Vagina (tissue), 2 donors: ENCODE data around the gene TMEM40. TPM values are rescaled to one million over a fixed set of nuclear protein-coding genes. Genes with fewer than 3 reads are reported as not detected.

Experiments used
- DNase-seq, 2 donors: peaks; one replicate each; pipeline ENCODE4 v3.0.0-alpha.2; 2017; ENCODE audit errors: extremely low spot score in 2 of 2
- H3K27ac ChIP-seq: fragments of 200-600 bp; sonication (generic); one replicate; pipeline ENCODE4 v1.5.1; 2019
- H3K27me3 ChIP-seq: fragments of 200-600 bp; sonication (generic); one replicate; pipeline ENCODE4 v1.5.1; 2019
- H3K36me3 ChIP-seq, 2 donors: fragments of 200-600 bp; sonication (generic); one replicate each; pipeline ENCODE4 v1.5.1; 2017 to 2019
- H3K4me1 ChIP-seq: fragments of 200-600 bp; sonication (generic); one replicate; pipeline ENCODE4 v1.5.1; 2019
- H3K4me3 ChIP-seq, 2 donors: fragments of 200-600 bp; sonication (generic); 1 replicate in 1 of 2; 2 replicates in 1 of 2; pipeline ENCODE4 v1.5.1; 2016 to 2019
- H3K9me3 ChIP-seq: fragments of 200-600 bp; sonication (generic); one replicate; pipeline ENCODE4 v1.5.1; 2019
- POLR2A ChIP-seq, 2 donors: fragments of 450-650 bp; IDR thresholded peaks; one replicate each; pipeline ENCODE4 v1.6.1; 2017; ENCODE audit warnings: antibody characterized with exemption in 2 of 2, mild to moderate bottlenecking in 2 of 2, moderate library complexity in 2 of 2
- POLR2AphosphoS5 ChIP-seq, 2 donors: sonication (generic); formaldehyde crosslinking; IDR thresholded peaks; one replicate each; pipeline ENCODE4 v1.9.0; 2017; ENCODE audit warnings: antibody characterized with exemption in 2 of 2, mild to moderate bottlenecking in 2 of 2, low read depth in 1 of 2; ENCODE audit not compliant: insufficient read depth in 1 of 2
- intact Hi-C: fragments of 100-400 bp; cut with DNase I; formaldehyde crosslinking; loops from one replicate; pipeline ENCODE4 v1.15.1; 2023
- total RNA-seq: library from RNA; depleted of rRNA; stranded (reverse); fragments of >200 nt; gene quantifications from one replicate; pipeline ENCODE4 v1.2.3, GENCODE V29; 2016
- TF ChIP-seq, protein P1 (sequence below), 3 experiments: fragments of 450-650 bp in 2 of 3; fragments of 200-600 bp in 1 of 3; sonication (generic) in 1 of 3; IDR thresholded peaks; one replicate each; pipeline ENCODE4 v1.5.1; 2017 to 2019; ENCODE audit warnings: antibody characterized with exemption in 3 of 3, mild to moderate bottlenecking in 2 of 3, moderate library complexity in 2 of 3

Gene TMEM40
- total RNA-seq, 1 donor from 2014 or later = 31.7 TPM

- no peaks in the 10 kb centered on the region for H3K27me3 ChIP-seq
- no peak overlapping the region for H3K27ac ChIP-seq
- H3K36me3 ChIP-seq = no peaks in the 10 kb centered on the region
- TF ChIP-seq POLR2A (IDR thresholded peaks at IDR 0.05) (no peak), POLR2AphosphoS5 (IDR thresholded peaks at IDR 0.05; ENCODE audit: insufficient read depth in 1 of 2, low read depth in 1 of 2) (no peak)
- TF ChIP-seq, protein P1, sequence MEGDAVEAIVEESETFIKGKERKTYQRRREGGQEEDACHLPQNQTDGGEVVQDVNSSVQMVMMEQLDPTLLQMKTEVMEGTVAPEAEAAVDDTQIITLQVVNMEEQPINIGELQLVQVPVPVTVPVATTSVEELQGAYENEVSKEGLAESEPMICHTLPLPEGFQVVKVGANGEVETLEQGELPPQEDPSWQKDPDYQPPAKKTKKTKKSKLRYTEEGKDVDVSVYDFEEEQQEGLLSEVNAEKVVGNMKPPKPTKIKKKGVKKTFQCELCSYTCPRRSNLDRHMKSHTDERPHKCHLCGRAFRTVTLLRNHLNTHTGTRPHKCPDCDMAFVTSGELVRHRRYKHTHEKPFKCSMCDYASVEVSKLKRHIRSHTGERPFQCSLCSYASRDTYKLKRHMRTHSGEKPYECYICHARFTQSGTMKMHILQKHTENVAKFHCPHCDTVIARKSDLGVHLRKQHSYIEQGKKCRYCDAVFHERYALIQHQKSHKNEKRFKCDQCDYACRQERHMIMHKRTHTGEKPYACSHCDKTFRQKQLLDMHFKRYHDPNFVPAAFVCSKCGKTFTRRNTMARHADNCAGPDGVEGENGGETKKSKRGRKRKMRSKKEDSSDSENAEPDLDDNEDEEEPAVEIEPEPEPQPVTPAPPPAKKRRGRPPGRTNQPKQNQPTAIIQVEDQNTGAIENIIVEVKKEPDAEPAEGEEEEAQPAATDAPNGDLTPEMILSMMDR (IDR thresholded peaks at IDR 0.05) = no peak
- H3K9me3 ChIP-seq = no peaks in the 10 kb centered on the region
- intact Hi-C loops = no loop called here
- no peak for DNase-seq
- H3K4me1 ChIP-seq = no peaks in the 10 kb centered on the region
- peak overlapping the region; percentile 30 to 31 for H3K4me3 ChIP-seq
These were observed 39.5 kb downstream of the TMEM40 start for GRCh38 chr3:12719541-12719940.

DNA sequence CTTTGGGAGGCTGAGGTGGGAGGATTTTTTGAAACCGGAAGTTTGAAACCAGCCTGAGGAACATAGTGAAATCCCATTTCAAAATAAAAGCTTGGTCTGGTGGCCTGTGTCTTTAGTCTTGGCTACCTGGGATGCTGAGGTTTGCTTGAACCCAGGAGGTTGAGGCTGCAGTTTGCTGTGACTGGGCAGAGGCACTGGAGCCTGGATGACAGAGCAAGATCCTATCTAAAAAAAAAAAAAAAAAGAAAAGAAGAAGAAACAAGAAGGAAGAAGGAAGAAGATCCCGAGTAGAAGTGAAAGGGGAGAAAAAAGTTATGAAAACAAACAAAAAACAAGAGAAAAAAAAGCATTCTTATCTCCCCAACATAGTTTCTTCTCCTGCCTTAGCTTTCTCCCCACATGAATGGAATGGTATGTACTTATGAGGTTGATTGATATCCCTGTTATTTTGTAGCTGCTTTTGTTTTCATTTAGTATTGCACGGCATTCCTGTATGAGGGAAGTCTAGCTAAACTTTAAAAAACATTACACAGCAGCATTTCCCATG, 42.4 kb downstream of the TMEM40 start:
- TF ChIP-seq POLR2A (IDR thresholded peaks at IDR 0.05) = no peak
- TF ChIP-seq POLR2AphosphoS5 (IDR thresholded peaks at IDR 0.05; ENCODE audit: insufficient read depth in 1 of 2, low read depth in 1 of 2) = no peak
- TF ChIP-seq, protein P1 (IDR thresholded peaks at IDR 0.05) = no peak
- intact Hi-C loops = no loop called here

DNA sequence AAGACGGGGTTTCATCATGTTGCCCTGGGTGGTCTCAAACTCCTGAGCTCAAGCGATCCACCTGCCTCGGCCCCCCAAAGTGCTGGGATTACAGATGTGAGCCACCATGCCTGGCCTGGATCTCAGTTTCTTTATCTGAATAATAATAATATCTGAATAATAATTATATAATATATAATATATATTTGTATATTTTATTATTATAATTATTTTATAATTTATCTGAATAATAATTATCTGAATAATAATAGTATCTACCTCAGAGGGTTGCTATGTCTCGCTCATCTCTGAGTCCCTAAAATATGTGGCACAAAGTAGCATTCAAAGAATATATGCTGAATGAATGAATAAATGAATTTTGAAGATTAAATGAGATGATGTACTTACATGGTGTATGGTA, 44.8 kb downstream of the TMEM40 start:
- H3K9me3 ChIP-seq = no peaks in the 10 kb centered on the region
- DNase-seq = no peak
- TF ChIP-seq, protein P1 (IDR thresholded peaks at IDR 0.05) = no peak
- no peak for TF ChIP-seq POLR2A (IDR thresholded peaks at IDR 0.05)
- no peak for TF ChIP-seq POLR2AphosphoS5 (IDR thresholded peaks at IDR 0.05; ENCODE audit: insufficient read depth in 1 of 2, low read depth in 1 of 2)
- H3K4me3 ChIP-seq = no peak overlapping the region
- intact Hi-C loops = no loop called here
- H3K36me3 ChIP-seq = no peaks in the 10 kb centered on the region
- no peaks in the 10 kb centered on the region for H3K27me3 ChIP-seq
- H3K27ac ChIP-seq = no peak overlapping the region
- no peaks in the 10 kb centered on the region for H3K4me1 ChIP-seq

More for the DNA sequence above, 42.4 kb downstream of the TMEM40 start:
- DNase-seq = no peak
- H3K36me3 ChIP-seq = no peaks in the 10 kb centered on the region
- no peaks in the 10 kb centered on the region for H3K4me1 ChIP-seq
- no peaks in the 10 kb centered on the region for H3K9me3 ChIP-seq
- H3K27ac ChIP-seq = no peak overlapping the region
- no peak overlapping the region for H3K4me3 ChIP-seq
- H3K27me3 ChIP-seq = no peaks in the 10 kb centered on the region

DNA sequence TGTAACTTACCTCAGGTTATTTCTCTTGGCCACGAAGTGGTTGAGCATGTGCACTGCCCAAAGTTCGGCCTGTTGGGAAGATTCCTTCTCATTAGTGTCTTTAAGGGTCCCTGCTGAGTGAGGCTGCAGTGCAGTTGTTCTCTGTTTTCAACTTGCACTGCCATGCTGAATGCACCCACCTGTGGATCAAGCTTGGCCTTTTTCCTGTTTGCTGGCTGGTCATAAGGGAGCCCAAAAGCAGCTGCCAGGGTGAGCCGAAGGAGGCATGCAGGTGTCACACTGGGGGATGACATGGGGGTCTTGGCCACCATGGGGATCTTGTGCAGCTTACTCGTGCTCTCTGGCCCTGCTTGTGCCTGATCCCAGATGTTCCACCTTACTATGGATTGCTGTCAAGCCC, 49.0 kb downstream of the TMEM40 start:
- H3K4me3 ChIP-seq = no peak overlapping the region
- no peaks in the 10 kb centered on the region for H3K9me3 ChIP-seq
- no peaks in the 10 kb centered on the region for H3K27me3 ChIP-seq
- no peak for TF ChIP-seq POLR2A (IDR thresholded peaks at IDR 0.05)
- TF ChIP-seq, protein P1 (IDR thresholded peaks at IDR 0.05) = no peak
- DNase-seq = no peak
- H3K4me1 ChIP-seq = no peaks in the 10 kb centered on the region
- H3K27ac ChIP-seq = no peak overlapping the region
- H3K36me3 ChIP-seq = no peaks in the 10 kb centered on the region
- intact Hi-C loops = no loop called here

DNA sequence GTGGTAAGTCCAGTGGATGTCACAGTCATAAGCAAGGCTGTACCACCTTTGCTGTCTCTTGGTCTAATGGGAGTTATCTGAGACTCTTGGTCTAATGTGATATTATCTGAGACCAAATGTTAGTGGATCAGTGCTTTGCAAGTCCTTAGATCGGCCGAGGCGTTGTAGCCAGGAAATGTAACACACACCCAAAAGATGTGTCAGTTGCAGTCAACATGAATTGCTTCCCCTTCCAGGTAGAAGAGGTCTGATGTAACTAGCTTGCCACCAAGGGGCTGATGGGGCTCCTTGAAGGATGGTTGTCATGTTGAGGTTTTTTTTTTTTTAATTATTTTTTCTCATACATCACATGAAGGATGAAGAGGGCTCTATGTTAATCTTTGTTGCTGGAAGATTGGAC, 49.7 kb downstream of the TMEM40 start:
- intact Hi-C loops = no loop called here
- no peaks in the 10 kb centered on the region for H3K36me3 ChIP-seq
- no peaks in the 10 kb centered on the region for H3K27me3 ChIP-seq
- no peak for TF ChIP-seq POLR2A (IDR thresholded peaks at IDR 0.05)
- no peak for TF ChIP-seq POLR2AphosphoS5 (IDR thresholded peaks at IDR 0.05; ENCODE audit: insufficient read depth in 1 of 2, low read depth in 1 of 2)
- TF ChIP-seq, protein P1 (IDR thresholded peaks at IDR 0.05) = no peak
- H3K9me3 ChIP-seq = no peaks in the 10 kb centered on the region
- no peak for DNase-seq
- H3K4me3 ChIP-seq = no peak overlapping the region
- no peak overlapping the region for H3K27ac ChIP-seq
- no peaks in the 10 kb centered on the region for H3K4me1 ChIP-seq
